Kidney (tissue), 14 donors: Measurements from ENCODE around the gene TLK2. TPM values are rescaled to one million over a fixed set of nuclear protein-coding genes. Genes with fewer than 3 reads are reported as not detected.

Experiments used
- DNase-seq, 5 donors: peaks; one replicate each; pipeline ENCODE4 v3.0.0-alpha.2; 2013 to 2020
- FAIRE-seq: peaks from 2 replicates; lab custom pipeline; 2012; peaks lifted over from hg19 to GRCh38; lab: Jason Lieb, UNC
- H3K27ac ChIP-seq, 2 donors: one replicate each; pipeline ENCODE4 v1.7.0; 2013; ENCODE audit warnings: low read depth in 2 of 2, low read length in 2 of 2, inconsistent platforms in 1 of 2
- H3K27me3 ChIP-seq: one replicate; pipeline ENCODE4 v1.7.1; 2013; ENCODE audit warnings: low read length, inconsistent platforms; ENCODE audit not compliant: control insufficient read depth, insufficient read depth
- H3K36me3 ChIP-seq, 3 donors: one replicate each; pipeline versions ENCODE4 v1.7.0 to v1.7.1; 2013; ENCODE audit warnings: low read length in 3 of 3, control low read depth in 1 of 3, inconsistent platforms in 1 of 3; ENCODE audit not compliant: insufficient read depth in 3 of 3, control insufficient read depth in 2 of 3
- H3K4me1 ChIP-seq, 3 donors: one replicate each; pipeline versions ENCODE4 v1.7.0 to v1.7.1; 2013; ENCODE audit warnings: low read length in 3 of 3, inconsistent platforms in 1 of 3, low read depth in 1 of 3; ENCODE audit not compliant: control insufficient read depth in 2 of 3, insufficient read depth in 2 of 3
- H3K4me3 ChIP-seq, 3 donors: one replicate each; pipeline versions ENCODE4 v1.7.0 to v1.8.1; 2013; ENCODE audit warnings: low read length in 3 of 3, control low read depth in 1 of 3, inconsistent platforms in 1 of 3
- H3K9ac ChIP-seq, 3 donors: one replicate each; pipeline versions ENCODE4 v1.7.0 to v1.7.1; 2013; ENCODE audit warnings: low read length in 3 of 3, control low read depth in 1 of 3, inconsistent platforms in 1 of 3
- H3K9me3 ChIP-seq, 3 donors: one replicate each; pipeline versions ENCODE4 v1.7.0 to v1.7.1; 2013; ENCODE audit warnings: low read length in 3 of 3, control low read depth in 1 of 3, inconsistent platforms in 1 of 3; ENCODE audit not compliant: control insufficient read depth in 2 of 3, insufficient read depth in 1 of 3
- CTCF ChIP-seq: IDR thresholded peaks from 3 replicates; pipeline ENCODE4 v1.5.1; 2012; ENCODE audit warnings: mild to moderate bottlenecking, moderate library complexity, borderline replicate concordance; ENCODE audit not compliant: insufficient read depth; ENCODE audit errors: extremely low read depth
- intact Hi-C: fragments of 100-400 bp; cut with DNase I; formaldehyde crosslinking; loops from one replicate; pipeline ENCODE4 v1.11.1; 2022
- polyA plus RNA-seq: library from polyadenylated mRNA; stranded (reverse); fragments of 350-450 nt; fragmentation: Illumina TruSeq; extraction: RNeasy Lipid Tissue Mini Kit (QIAGEN cat#74804); gene quantifications from one replicate; pipeline ENCODE4 v1.2.3, GENCODE V29; 2014; ENCODE audit warnings: low read depth, low replicate concordance; ENCODE audit not compliant: insufficient read depth
- total RNA-seq: library from RNA; stranded (reverse); fragmentation: NEBNext Ultra II Directional; extraction: Animal tissue kit (Norgen Biotek cat#: 25700); gene quantifications from one replicate; pipeline ENCODE4 v1.2.1, GENCODE V29; 2021
- donor health status: control.
- donor health status: control.
- donor health status: control.
- donor health status: control.
- donor health status: control.
- donor health status: DM: yes; HTN: yes; CAD: no.
- donor health status: Normal renal cell carcinoma (clear cell type).

Gene TLK2
- total and polyA plus RNA-seq, 2 donors from 2014 or later, result 15.6 to 43.0 TPM

DNA sequence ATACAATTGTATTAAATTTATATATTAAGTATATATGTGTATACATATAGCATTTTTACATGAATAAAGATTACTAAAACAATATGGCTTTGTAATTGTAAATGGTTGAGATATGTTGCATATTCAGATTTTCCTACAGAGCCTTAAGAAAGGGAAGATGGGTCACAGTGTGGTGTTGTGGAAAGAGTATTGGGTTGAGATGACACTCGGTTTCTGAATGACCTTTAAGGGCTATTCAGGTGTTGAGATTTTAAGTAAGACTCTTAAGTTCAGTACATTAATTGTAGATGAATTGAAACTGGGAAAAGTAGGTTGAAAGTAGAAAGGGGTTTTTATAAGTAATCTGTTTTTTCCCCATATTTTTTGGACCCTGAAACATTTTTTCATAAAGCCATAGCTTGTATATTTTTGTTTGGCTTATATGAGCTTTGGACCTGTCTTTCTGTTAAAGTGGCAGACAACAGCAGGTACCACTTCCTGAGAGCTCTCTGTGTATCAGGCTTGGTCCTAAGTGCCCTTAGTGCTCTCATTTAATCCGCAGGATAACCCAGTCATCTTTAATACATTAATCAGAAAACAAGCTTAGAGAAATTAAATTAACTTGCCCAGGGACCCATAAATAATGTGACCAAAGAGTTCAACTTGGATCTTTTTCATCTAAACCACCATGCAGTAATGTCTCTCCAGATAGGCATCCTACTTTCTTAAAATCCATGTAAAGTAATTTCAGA lies 100.3 kb downstream of the TLK2 start:
- H3K27me3 ChIP-seq, result no peaks in the 10 kb centered on the region
- DNase-seq (no peak), FAIRE-seq (no peak)
- no peaks in the 10 kb centered on the region for H3K4me1 ChIP-seq
- H3K36me3 ChIP-seq, result peaks cover 2 to 12% (median 6%) of the 10 kb centered on the region in 3 donors
- H3K9me3 ChIP-seq, result no peaks in the 10 kb centered on the region
- no peak overlapping the region for H3K9ac ChIP-seq
- TF ChIP-seq CTCF, result no peak
- intact Hi-C loops, result no loop called here
- no peak overlapping the region for H3K4me3 ChIP-seq
- H3K27ac ChIP-seq, result no peak overlapping the region

DNA sequence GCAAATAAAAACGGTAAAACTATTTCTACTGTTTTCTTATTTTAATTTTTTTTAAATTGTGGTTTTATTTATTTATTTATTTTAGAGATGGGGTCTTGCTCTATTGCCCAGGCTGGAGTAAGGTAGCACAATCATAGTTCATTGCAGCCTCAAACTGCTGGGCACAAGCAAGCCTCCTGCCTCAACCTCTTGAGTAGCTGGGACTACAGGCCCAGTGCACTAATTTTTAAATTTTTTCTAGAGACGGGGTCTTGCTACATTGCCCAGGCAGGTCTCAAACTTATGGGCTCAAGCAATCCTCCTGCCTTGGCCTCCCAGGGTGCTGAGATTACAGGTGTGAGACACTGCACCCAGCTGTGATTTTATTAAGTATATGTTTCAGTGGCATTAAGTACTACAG lies 102.3 kb downstream of the TLK2 start:
- TF ChIP-seq CTCF, result no peak
- no peak for DNase-seq
- Histone ChIP-seq H3K4me3 (no peak overlapping the region), H3K27me3 (no peaks in the 10 kb centered on the region), H3K36me3 (peaks cover under 1 to 16% (median 2%) of the 10 kb centered on the region in 3 donors), H3K9ac (no peak overlapping the region), H3K9me3 (no peaks in the 10 kb centered on the region), H3K4me1 (no peaks in the 10 kb centered on the region), H3K27ac (no peak overlapping the region)
- intact Hi-C loops, result no loop called here
- no peak for FAIRE-seq

DNA sequence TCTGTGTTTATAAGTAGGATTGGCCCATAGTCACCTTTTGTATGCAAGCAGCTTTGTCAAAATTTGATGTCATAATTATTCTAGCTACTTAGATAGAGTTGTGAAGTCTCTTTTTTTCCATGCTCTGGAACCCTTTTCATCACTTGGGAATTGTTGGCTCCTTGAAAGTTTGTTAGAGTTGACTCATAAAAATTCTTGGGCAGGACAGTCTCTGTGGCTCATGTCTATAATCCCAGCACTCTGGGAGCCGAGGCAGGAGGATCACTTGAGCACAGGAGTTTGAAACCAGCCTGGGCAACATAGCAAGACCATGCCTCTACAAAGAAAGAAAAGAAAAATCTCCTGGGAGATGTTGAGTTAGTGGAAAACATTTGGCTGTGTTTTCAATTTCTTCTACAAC lies 103.1 kb downstream of the TLK2 start:
- no peaks in the 10 kb centered on the region for H3K9me3 ChIP-seq
- no peak for TF ChIP-seq CTCF
- FAIRE-seq (no peak), DNase-seq (no peak)
- H3K4me1 ChIP-seq, result no peaks in the 10 kb centered on the region
- H3K27ac ChIP-seq, result no peak overlapping the region
- no peak overlapping the region for H3K9ac ChIP-seq
- H3K36me3 ChIP-seq, result peaks cover 0 to 16% (median 2%) of the 10 kb centered on the region in 3 donors
- H3K27me3 ChIP-seq, result no peaks in the 10 kb centered on the region
- no peak overlapping the region for H3K4me3 ChIP-seq
- intact Hi-C loops, result no loop called here
